SK-N-SH treated with all-trans-retinoic acid at 6 μM for 48 hours (cell line): ENCODE results near the gene MRTFA.

ENCODE experiments used
- ATAC-seq: fragments of 200-7000 bp; cut with Tn5 transposase; 3 replicates; pipeline ENCODE4 v1.9.1; 2020; ENCODE audit warnings: mild to moderate bottlenecking, moderate library complexity
- CSDC2 ChIP-seq: fragments of 250-450 bp; sonication (Bioruptor Pico); IDR thresholded peaks from 2 replicates; pipeline ENCODE4 v1.5.0; 2020; ENCODE audit warnings: mild to moderate bottlenecking, moderate library complexity
- CSRNP3 ChIP-seq: fragments of 250-450 bp; sonication (Bioruptor Pico); IDR thresholded peaks from 2 replicates; pipeline ENCODE4 v1.5.1; 2021; ENCODE audit warnings: mild to moderate bottlenecking, moderate library complexity
- ESRRG ChIP-seq: fragments of 250-450 bp; sonication (Bioruptor Pico); IDR thresholded peaks from 2 replicates; pipeline ENCODE4 v1.6.1; 2021; ENCODE audit warnings: mild to moderate bottlenecking
- GLIS3 ChIP-seq: fragments of 250-450 bp; sonication (Bioruptor Pico); IDR thresholded peaks from 2 replicates; pipeline ENCODE4 v1.5.0; 2020; ENCODE audit warnings: mild to moderate bottlenecking, moderate library complexity
- ISL1 ChIP-seq: fragments of 250-450 bp; sonication (Bioruptor Pico); IDR thresholded peaks from 2 replicates; pipeline ENCODE4 v2.1.2; 2022; ENCODE audit warnings: mild to moderate bottlenecking, moderate library complexity
- OSR1 ChIP-seq: fragments of 250-450 bp; sonication (Bioruptor Pico); IDR thresholded peaks from 2 replicates; pipeline ENCODE4 v1.8.0; 2022; ENCODE audit warnings: moderate library complexity, mild to moderate bottlenecking, inconsistent platforms
- PATZ1 ChIP-seq: fragments of 250-450 bp; sonication (Bioruptor Pico); IDR thresholded peaks from 2 replicates; pipeline ENCODE4 v1.8.0; 2020; ENCODE audit warnings: mild to moderate bottlenecking, moderate library complexity, borderline replicate concordance
- PPARA ChIP-seq: fragments of 250-450 bp; sonication (Bioruptor Pico); IDR thresholded peaks from 2 replicates; pipeline ENCODE4 v1.5.0; 2020; ENCODE audit warnings: mild to moderate bottlenecking, borderline replicate concordance
- RARB ChIP-seq: fragments of 250-450 bp; sonication (Bioruptor Pico); IDR thresholded peaks from 2 replicates; pipeline ENCODE4 v1.8.0; 2021; ENCODE audit warnings: mild to moderate bottlenecking, moderate library complexity
- TCF4 ChIP-seq: fragments of 250-450 bp; sonication (Bioruptor Pico); IDR thresholded peaks from 2 replicates; pipeline ENCODE4 v1.8.0; 2021; ENCODE audit warnings: mild to moderate bottlenecking, moderate library complexity, borderline replicate concordance
- TOX ChIP-seq: fragments of 250-450 bp; sonication (Bioruptor Pico); IDR thresholded peaks from 2 replicates; pipeline ENCODE4 v1.8.0; 2021; ENCODE audit warnings: mild to moderate bottlenecking, moderate library complexity, borderline replicate concordance
- TSHZ2 ChIP-seq: fragments of 250-450 bp; sonication (Bioruptor Pico); IDR thresholded peaks from 2 replicates; pipeline ENCODE4 v1.5.0; 2020; ENCODE audit warnings: mild to moderate bottlenecking, moderate library complexity
- ZC3H10 ChIP-seq: fragments of 250-450 bp; sonication (Bioruptor Pico); IDR thresholded peaks from 2 replicates; pipeline ENCODE4 v1.5.1; 2021; ENCODE audit warnings: mild to moderate bottlenecking, moderate library complexity
- ZFP3 ChIP-seq: fragments of 250-450 bp; sonication (Bioruptor Pico); IDR thresholded peaks from 2 replicates; pipeline ENCODE4 v1.5.0; 2020; ENCODE audit warnings: mild to moderate bottlenecking, moderate library complexity
- ZFP30 ChIP-seq: fragments of 450-650 bp; formaldehyde crosslinking; IDR thresholded peaks from 2 replicates; pipeline ENCODE4 v1.5.0; 2022; ENCODE audit warnings: mild to moderate bottlenecking, moderate library complexity
- ZNF565 ChIP-seq: fragments of 450-650 bp; formaldehyde crosslinking; conservative IDR thresholded peaks from 2 replicates; pipeline ENCODE4 v1.5.0; 2020; ENCODE audit warnings: low read depth, mild to moderate bottlenecking, moderate library complexity
- ZNF70 ChIP-seq: fragments of 450-650 bp; formaldehyde crosslinking; IDR thresholded peaks from 2 replicates; pipeline ENCODE4 v1.5.0; 2020; ENCODE audit warnings: mild to moderate bottlenecking, moderate library complexity
- TF ChIP-seq, protein P1 (sequence below): fragments of 250-450 bp; sonication (Bioruptor Pico); IDR thresholded peaks from 2 replicates; pipeline ENCODE4 v1.8.0; 2021; ENCODE audit warnings: low read depth, mild to moderate bottlenecking, moderate library complexity, borderline replicate concordance
- TF ChIP-seq, protein P2 (sequence below): fragments of 250-450 bp; sonication (Bioruptor Pico); IDR thresholded peaks from 2 replicates; pipeline ENCODE4 v1.5.1; 2020; ENCODE audit warnings: low read depth, mild to moderate bottlenecking, moderate library complexity

MRTFA gene

DNA sequence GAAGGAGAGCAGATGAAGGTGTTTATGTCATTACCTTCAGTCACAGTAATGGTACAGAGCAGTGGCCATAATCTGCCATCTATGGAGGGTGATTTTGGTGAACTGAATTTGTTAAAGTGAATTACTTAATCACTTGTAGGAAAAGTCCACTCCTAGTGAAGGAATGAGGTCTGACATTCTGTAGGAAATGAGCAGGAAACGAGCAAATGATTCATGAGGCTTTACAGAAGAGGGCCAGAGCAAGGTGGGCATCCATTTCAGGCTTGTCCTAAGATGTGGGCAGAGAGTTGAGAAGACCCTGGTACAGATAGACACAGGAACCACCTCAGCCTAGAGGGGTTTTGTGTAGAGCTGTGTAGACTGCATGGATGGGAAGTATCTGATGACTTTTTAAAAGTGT lies 272.1 kb downstream of the MRTFA start:
- TF ChIP-seq ISL1 (CRISPR knock-in tag) (no peak), PATZ1 (no peak), ESRRG (CRISPR knock-in tag) (no peak), ZC3H10 (CRISPR knock-in tag) (no peak), OSR1 (CRISPR knock-in tag) (no peak), PPARA (CRISPR knock-in tag) (no peak), TCF4 (CRISPR knock-in tag) (no peak), CSDC2 (CRISPR knock-in tag) (no peak), ZFP3 (CRISPR knock-in tag) (no peak), TOX (CRISPR knock-in tag) (no peak), ZFP30 (CRISPR knock-in tag) (no peak)
- TF ChIP-seq, protein P1, sequence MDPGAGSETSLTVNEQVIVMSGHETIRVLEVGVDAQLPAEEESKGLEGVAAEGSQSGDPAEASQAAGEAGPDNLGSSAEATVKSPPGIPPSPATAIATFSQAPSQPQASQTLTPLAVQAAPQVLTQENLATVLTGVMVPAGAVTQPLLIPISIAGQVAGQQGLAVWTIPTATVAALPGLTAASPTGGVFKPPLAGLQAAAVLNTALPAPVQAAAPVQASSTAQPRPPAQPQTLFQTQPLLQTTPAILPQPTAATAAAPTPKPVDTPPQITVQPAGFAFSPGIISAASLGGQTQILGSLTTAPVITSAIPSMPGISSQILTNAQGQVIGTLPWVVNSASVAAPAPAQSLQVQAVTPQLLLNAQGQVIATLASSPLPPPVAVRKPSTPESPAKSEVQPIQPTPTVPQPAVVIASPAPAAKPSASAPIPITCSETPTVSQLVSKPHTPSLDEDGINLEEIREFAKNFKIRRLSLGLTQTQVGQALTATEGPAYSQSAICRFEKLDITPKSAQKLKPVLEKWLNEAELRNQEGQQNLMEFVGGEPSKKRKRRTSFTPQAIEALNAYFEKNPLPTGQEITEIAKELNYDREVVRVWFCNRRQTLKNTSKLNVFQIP (CRISPR knock-in tag): no peak
- no peak for ATAC-seq

DNA sequence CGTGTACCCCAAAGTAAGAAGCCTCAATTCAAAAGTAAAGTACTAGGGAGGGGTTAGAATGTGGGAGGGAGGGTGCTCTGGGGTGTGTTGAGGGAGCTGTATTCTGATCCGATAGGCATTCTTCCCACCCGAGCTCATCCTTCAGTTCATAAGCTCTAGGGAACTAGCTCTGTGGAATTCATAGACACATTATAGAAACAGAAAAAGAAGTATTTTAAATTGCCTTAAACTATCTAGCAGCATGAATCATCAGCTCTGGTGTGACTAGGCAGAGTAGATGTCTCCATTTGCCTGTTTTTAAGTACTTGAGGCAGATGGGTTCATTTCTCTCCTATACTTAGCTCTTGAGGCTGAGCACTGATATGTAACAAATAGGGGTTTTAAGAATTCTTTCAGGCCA lies 273.5 kb downstream of the MRTFA start:
- TF ChIP-seq ZNF70: no peak
- TF ChIP-seq PATZ1: no peak
- TF ChIP-seq ISL1 (CRISPR knock-in tag): no peak
- no peak for TF ChIP-seq RARB
- TF ChIP-seq, protein P2, sequence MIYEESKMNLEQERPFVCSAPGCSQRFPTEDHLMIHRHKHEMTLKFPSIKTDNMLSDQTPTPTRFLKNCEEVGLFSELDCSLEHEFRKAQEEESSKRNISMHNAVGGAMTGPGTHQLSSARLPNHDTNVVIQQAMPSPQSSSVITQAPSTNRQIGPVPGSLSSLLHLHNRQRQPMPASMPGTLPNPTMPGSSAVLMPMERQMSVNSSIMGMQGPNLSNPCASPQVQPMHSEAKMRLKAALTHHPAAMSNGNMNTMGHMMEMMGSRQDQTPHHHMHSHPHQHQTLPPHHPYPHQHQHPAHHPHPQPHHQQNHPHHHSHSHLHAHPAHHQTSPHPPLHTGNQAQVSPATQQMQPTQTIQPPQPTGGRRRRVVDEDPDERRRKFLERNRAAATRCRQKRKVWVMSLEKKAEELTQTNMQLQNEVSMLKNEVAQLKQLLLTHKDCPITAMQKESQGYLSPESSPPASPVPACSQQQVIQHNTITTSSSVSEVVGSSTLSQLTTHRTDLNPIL (CRISPR knock-in tag): no peak
- no peak for TF ChIP-seq TOX (CRISPR knock-in tag)
- TF ChIP-seq GLIS3 (CRISPR knock-in tag): no peak
- no peak for TF ChIP-seq ZFP30 (CRISPR knock-in tag)
- no peak for TF ChIP-seq CSDC2 (CRISPR knock-in tag)
- TF ChIP-seq TSHZ2: no peak
- TF ChIP-seq, all 23 proteins: peak for 0
- no peak; the same call in 2 of the 3 replicates for ATAC-seq

GRCh38 chr22:40361100-40361499 lies 275.4 kb downstream of the MRTFA start:
- no peak for ATAC-seq
- TF ChIP-seq ZNF70: no peak
- no peak for TF ChIP-seq CSRNP3 (CRISPR knock-in tag)
- TF ChIP-seq OSR1 (CRISPR knock-in tag): no peak
- no peak for TF ChIP-seq GLIS3 (CRISPR knock-in tag)
- no peak for TF ChIP-seq PPARA (CRISPR knock-in tag)
- TF ChIP-seq, protein P1 (CRISPR knock-in tag): no peak
- no peak for TF ChIP-seq ZNF565 (CRISPR knock-in tag)
- no peak for TF ChIP-seq PATZ1
- no peak for TF ChIP-seq ESRRG (CRISPR knock-in tag)
- no peak for TF ChIP-seq TCF4 (CRISPR knock-in tag)
